Thoracic aorta endothelial cell (primary cell): ENCODE data around the gene DOP1B. TPM values are rescaled to one million over a fixed set of nuclear protein-coding genes. Genes with fewer than 3 reads are reported as not detected.

Experiments
- total RNA-seq: library from RNA; depleted of rRNA; stranded (reverse); fragments of >200 nt; gene quantifications from 2 replicates; pipeline ENCODE4 v1.2.3, GENCODE V29; 2012

DOP1B gene, protein sequence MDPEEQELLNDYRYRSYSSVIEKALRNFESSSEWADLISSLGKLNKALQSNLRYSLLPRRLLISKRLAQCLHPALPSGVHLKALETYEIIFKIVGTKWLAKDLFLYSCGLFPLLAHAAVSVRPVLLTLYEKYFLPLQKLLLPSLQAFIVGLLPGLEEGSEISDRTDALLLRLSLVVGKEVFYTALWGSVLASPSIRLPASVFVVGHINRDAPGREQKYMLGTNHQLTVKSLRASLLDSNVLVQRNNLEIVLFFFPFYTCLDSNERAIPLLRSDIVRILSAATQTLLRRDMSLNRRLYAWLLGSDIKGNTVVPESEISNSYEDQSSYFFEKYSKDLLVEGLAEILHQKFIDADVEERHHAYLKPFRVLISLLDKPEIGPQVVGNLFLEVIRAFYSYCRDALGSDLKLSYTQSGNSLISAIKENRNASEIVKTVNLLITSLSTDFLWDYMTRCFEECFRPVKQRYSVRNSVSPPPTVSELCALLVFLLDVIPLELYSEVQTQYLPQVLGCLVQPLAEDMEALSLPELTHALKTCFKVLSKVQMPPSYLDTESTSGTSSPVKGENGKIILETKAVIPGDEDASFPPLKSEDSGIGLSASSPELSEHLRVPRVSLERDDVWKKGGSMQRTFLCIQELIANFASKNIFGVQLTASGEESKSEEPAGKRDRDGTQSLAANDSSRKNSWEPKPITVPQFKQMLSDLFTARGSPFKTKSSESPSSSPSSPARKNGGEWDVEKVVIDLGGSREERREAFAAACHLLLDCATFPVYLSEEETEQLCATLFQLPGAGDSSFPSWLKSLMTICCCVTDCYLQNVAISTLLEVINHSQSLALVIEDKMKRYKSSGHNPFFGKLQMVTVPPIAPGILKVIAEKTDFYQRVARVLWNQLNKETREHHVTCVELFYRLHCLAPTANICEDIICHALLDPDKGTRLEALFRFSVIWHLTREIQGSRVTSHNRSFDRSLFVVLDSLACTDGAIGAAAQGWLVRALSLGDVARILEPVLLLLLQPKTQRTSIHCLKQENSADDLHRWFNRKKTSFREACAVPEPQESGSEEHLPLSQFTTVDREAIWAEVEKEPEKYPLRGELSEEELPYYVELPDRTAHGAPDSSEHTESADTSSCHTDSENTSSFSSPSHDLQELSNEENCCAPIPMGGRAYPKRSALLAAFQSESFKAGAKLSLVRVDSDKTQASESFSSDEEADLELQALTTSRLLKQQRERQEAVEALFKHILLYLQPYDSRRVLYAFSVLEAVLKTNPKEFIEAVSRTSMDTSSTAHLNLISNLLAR (N-terminal part only)
- total RNA-seq = 12.2 and 15.4 TPM in 2 replicates

DNA sequence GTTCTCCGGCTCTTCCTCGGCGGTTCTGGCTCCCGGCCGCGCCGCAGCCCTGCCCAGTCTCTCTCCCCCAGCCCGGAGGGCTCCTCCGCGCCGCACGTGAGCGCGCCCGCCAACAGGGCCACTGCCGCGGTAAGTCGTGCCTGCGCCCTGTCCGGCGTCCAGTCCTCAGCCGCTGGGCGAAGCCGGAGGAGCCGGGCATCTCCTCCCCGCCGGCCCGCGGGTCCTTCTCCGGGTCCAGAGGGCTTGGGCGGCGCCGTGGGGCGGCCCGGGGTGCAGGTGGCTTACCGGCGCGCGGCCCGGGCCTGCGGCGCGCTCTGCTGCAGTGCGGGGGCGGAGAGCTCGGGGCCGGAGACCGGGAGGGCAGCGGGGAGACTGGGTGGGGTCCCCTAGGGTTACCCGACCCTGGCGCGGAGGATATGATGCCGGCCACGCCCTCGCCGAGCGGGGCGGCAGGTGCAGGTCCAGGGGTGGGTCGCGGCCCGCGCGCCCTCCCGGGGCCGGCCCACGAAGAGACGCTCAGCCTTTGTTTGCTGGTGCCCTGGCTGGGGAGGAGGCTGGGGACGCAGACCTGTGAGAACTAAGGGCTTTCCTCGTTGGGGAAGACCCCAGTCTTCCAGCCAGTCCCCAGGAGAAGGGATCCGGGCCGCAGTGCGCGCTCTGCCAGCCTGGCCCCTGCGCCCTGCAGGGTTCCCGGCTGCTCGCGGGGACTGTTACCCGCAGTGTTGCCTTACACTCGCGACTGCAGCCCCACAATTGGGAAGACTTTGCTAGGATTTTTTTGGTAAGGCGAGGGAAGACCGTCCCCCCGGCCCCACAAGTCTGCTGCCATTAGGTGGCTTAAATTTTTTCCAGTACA, at the start of gene DOP1B:
Gene DOP1B (plus strand): TSS at position 10 of the 856 bp plus-strand sequence. CDS start 7,910 bp downstream, outside the sequence.

DNA sequence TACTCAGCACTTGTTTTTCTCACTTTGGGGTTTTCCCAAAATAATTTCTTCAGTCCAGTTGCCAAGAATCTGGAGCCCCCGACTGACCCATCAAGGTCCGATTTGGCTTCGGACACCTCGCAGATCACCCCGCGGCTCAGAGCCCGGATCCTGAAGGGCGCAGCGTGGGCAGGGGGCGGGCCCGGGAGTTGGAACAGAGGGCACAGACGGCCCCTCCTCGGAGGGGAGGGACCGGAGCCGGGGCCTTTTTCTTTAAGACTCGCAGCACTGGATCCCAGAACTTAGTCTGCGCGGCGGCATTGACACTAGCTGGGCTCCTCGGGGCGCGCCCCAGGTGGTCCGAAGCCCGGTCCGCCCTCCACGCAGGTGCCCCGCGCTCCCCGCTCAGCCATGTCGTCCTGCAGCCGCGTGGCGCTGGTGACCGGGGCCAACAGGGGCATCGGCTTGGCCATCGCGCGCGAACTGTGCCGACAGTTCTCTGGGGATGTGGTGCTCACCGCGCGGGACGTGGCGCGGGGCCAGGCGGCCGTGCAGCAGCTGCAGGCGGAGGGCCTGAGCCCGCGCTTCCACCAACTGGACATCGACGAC, 21.7 kb upstream of the DOP1B start, which contains the start of gene CBR3:
Gene CBR3 (plus strand): TSS at position 277 of the 588 bp plus-strand sequence. CDS start 114 bp downstream, at position 391.

Other genes starting within 250 kb of the DOP1B start
- gene SETD4, start 96.3 kb upstream of the DOP1B start, total RNA-seq = 18.4 and 22.5 TPM in 2 replicates
- gene CBR1, start 86.8 kb upstream of the DOP1B start, total RNA-seq = 71.8 and 73.1 TPM in 2 replicates
- 14.5 and 19.2 TPM in 2 replicates for gene CBR3, start 21.7 kb upstream of the DOP1B start, total RNA-seq
- 39.0 and 46.5 TPM in 2 replicates for gene MORC3, start 163.4 kb downstream of the DOP1B start, total RNA-seq
- gene CHAF1B, start 228.6 kb downstream of the DOP1B start, total RNA-seq = 8.2 and 10.8 TPM in 2 replicates